CD4-positive, alpha-beta T cell (primary cell): ENCODE measurements around the gene CGNL1. TPM values are rescaled to one million over a fixed set of nuclear protein-coding genes. Genes with fewer than 3 reads are reported as not detected.

Experiments
- ATAC-seq: fragments of 200-7000 bp; cut with Tn5 transposase; one replicate; pipeline ENCODE4 v1.10.0; 2022; ENCODE audit warnings: mild to moderate bottlenecking; ENCODE audit not compliant: poor library complexity
- CTCF ChIA-PET: fragments of 350-600 bp; sonication (Branson Sonifier 250); formaldehyde crosslinking; loops from one replicate; lab custom pipeline; 2021; ENCODE audit warnings: antibody characterized with exemption, inconsistent platforms; lab: Charles Lee
- POLR2A ChIA-PET: fragments of 350-600 bp; sonication (Branson Sonifier 250); formaldehyde crosslinking; loops from one replicate; lab custom pipeline; 2021; ENCODE audit warnings: antibody characterized with exemption, inconsistent platforms; lab: Charles Lee
- DNase-seq, 14 experiments: peaks; one replicate each; pipeline ENCODE4 v3.0.0-alpha.2; 2013 to 2020; ENCODE audit warnings: mixed read lengths in 2 of 14
- H3K27ac ChIP-seq, 2 donors: one replicate each; pipeline versions ENCODE4 v1.5.1 to v1.7.0; 2013; ENCODE audit warnings: low read length in 2 of 2, low read depth in 1 of 2, mild to moderate bottlenecking in 1 of 2
- H3K27me3 ChIP-seq, 2 experiments: 1 replicate in 1 of 2; 2 replicates in 1 of 2; pipeline versions ENCODE4 v1.6.1 to v1.7.0; 2013; ENCODE audit warnings: low read length in 2 of 2, control low read depth in 1 of 2, mild to moderate bottlenecking in 1 of 2, moderate library complexity in 1 of 2; ENCODE audit not compliant: insufficient read depth in 2 of 2, control insufficient read depth in 1 of 2
- H3K36me3 ChIP-seq: one replicate; pipeline ENCODE4 v1.6.1; 2013; ENCODE audit warnings: low read length, control low read depth; ENCODE audit not compliant: insufficient read depth
- H3K4me1 ChIP-seq: one replicate; pipeline ENCODE4 v1.6.1; 2013; ENCODE audit warnings: low read length, control low read depth; ENCODE audit not compliant: insufficient read depth
- H3K4me3 ChIP-seq: one replicate; pipeline ENCODE4 v1.5.1; 2013; ENCODE audit warnings: mild to moderate bottlenecking, low read length, moderate library complexity
- H3K9me3 ChIP-seq, 2 experiments: 1 replicate in 1 of 2; 2 replicates in 1 of 2; pipeline versions ENCODE4 v1.6.1 to v1.7.0; 2013; ENCODE audit warnings: low read length in 2 of 2, mild to moderate bottlenecking in 2 of 2, control low read depth in 1 of 2, moderate library complexity in 1 of 2; ENCODE audit not compliant: control insufficient read depth in 1 of 2, insufficient read depth in 1 of 2
- H3K27ac Mint-ChIP-seq: one replicate; pipeline ENCODE4 v1.8.0; 2020; ENCODE audit warnings: mixed read lengths
- H3K27me3 Mint-ChIP-seq: one replicate; pipeline ENCODE4 v1.8.0; 2021; ENCODE audit warnings: mixed read lengths
- H3K36me3 Mint-ChIP-seq: one replicate; pipeline ENCODE4 v1.8.0; 2021; ENCODE audit warnings: low read depth, mixed read lengths
- H3K4me1 Mint-ChIP-seq: one replicate; pipeline ENCODE4 v1.8.0; 2021; ENCODE audit warnings: low read depth, mixed read lengths
- H3K4me3 Mint-ChIP-seq: one replicate; pipeline ENCODE4 v1.8.0; 2020; ENCODE audit warnings: mild to moderate bottlenecking, mixed read lengths
- H3K9me3 Mint-ChIP-seq: one replicate; pipeline ENCODE4 v1.8.0; 2020; ENCODE audit warnings: mixed read lengths
- CTCF ChIP-seq: fragments of 200-600 bp; IDR thresholded peaks from one replicate; pipeline ENCODE4 v1.8.0; 2022; ENCODE audit warnings: antibody characterized with exemption, mild to moderate bottlenecking
- intact Hi-C, 2 experiments: fragments of 100-400 bp; cut with DNase I in 1 of 2; cut with micrococcal nuclease in 1 of 2; formaldehyde crosslinking; loops; one replicate each; pipeline versions ENCODE4 v1.15.1 to v1.9.0; 2023 to 2025; cut with DNase I, micrococcal nuclease
- total RNA-seq, 174 experiments: library from RNA in 2 of 174; stranded (reverse) in 2 of 174; gene quantifications; one replicate each; pipeline ENCODE4 v1.2.3 and lab custom pipeline; 2021 to 2026

The CGNL1 gene
- total RNA-seq, 2 experiments from 2014 or later = not detected

DNA sequence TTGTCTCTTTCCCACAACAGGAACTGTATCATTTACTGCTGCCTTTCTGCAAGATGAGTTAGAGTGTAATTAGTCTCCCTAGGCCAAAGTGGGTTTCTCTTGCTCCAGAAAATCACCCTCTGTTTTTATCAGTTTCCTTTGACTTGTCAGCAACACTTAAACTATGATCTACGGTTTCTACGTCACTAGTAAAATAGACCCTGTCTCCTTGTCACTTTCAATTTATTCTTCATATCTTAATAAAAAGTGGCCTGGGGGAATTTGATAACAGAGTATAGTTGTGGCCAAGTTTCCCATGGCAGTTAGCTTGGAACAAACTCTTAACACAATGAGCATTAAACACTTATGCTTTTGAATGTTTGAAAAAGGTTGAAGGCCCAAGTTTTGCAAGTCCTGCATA, 79.6 kb downstream of the CGNL1 start:
- H3K4me3 ChIP-seq = no peak overlapping the region
- ATAC-seq = no peak
- H3K27ac ChIP-seq = no peak overlapping the region
- no peaks in the 10 kb centered on the region for H3K4me1 ChIP-seq
- Mint-ChIP-seq H3K36me3 (no peaks in the 10 kb centered on the region), H3K4me1 (no peaks in the 10 kb centered on the region), H3K27me3 (peaks cover 14% of the 10 kb centered on the region), H3K27ac (no peak overlapping the region), H3K9me3 (no peaks in the 10 kb centered on the region), H3K4me3 (no peak overlapping the region)
- H3K36me3 ChIP-seq = no peaks in the 10 kb centered on the region
- DNase-seq = no peak
- H3K27me3 ChIP-seq = peaks cover 0 to 9% of the 10 kb centered on the region in 2 experiments
- intact Hi-C loops = no loop called here
- H3K9me3 ChIP-seq = no peaks in the 10 kb centered on the region
- no peak for TF ChIP-seq CTCF
- ChIA-PET CTCF (no interaction called here), POLR2A (no interaction called here)

DNA sequence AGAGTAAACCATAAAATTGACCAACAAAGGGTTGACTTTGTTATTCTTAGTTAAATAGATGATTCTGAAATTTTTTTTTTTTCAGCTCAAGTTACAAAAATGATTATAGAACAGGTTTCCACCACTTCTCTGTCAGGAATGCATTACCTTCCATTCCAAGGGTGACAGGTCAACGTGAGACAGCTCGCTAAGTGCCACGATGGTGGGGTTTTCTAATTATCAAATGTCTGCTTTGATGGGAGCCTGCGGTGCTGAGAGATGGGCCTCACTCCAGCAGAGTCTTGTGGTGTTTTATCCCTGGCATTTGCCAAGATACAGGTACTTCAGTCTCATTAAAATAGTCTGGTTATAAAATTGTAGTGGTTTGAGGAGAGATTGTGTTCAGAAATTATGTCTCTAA, 80.3 kb downstream of the CGNL1 start:
- H3K4me1 Mint-ChIP-seq = no peaks in the 10 kb centered on the region
- TF ChIP-seq CTCF = no peak
- H3K4me3 Mint-ChIP-seq = no peak overlapping the region
- peaks cover 9% of the 10 kb centered on the region for H3K27me3 Mint-ChIP-seq
- ChIA-PET POLR2A (no interaction called here), CTCF (no interaction called here)
- Histone ChIP-seq H3K36me3 (no peaks in the 10 kb centered on the region), H3K4me1 (no peaks in the 10 kb centered on the region), H3K4me3 (no peak overlapping the region), H3K27ac (no peak overlapping the region), H3K9me3 (no peaks in the 10 kb centered on the region), H3K27me3 (peaks cover 0 to 4% of the 10 kb centered on the region in 2 experiments)
- DNase-seq (no peak), ATAC-seq (no peak)
- no peaks in the 10 kb centered on the region for H3K36me3 Mint-ChIP-seq
- H3K9me3 Mint-ChIP-seq = no peaks in the 10 kb centered on the region
- no peak overlapping the region for H3K27ac Mint-ChIP-seq
- intact Hi-C loops = no loop called here

DNA sequence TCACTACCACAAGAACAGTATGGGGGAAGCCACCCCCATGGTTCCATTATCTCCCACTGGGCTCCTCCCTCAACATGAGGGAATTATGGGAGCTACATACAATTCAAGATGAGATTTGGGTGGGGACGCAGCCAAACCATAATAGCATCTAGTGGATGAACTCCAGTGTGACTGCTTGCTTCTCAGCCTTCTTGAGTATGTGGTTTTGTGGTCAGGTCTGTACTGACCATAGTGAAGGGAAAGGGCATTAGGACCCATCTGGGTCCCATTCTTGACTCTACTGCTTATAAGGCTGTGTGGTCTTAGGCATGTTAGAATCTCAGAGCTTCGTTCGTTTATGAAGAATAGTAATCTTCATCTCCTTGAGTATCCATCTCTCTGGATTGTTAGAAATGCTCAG, 81.4 kb downstream of the CGNL1 start:
- H3K36me3 Mint-ChIP-seq = no peaks in the 10 kb centered on the region
- no peak overlapping the region for H3K27ac Mint-ChIP-seq
- H3K4me1 Mint-ChIP-seq = no peaks in the 10 kb centered on the region
- Histone ChIP-seq H3K27ac (no peak overlapping the region), H3K4me3 (no peak overlapping the region), H3K4me1 (no peaks in the 10 kb centered on the region), H3K36me3 (no peaks in the 10 kb centered on the region), H3K9me3 (no peaks in the 10 kb centered on the region), H3K27me3 (no peaks in the 10 kb centered on the region)
- intact Hi-C loops = no loop called here
- no peaks in the 10 kb centered on the region for H3K9me3 Mint-ChIP-seq
- ChIA-PET POLR2A (no interaction called here), CTCF (no interaction called here)
- peaks cover under 1% of the 10 kb centered on the region for H3K27me3 Mint-ChIP-seq
- ATAC-seq (no peak), DNase-seq (no peak)
- no peak for TF ChIP-seq CTCF
- H3K4me3 Mint-ChIP-seq = no peak overlapping the region
